ENCODE data around the gene UNC13D.

DNA sequence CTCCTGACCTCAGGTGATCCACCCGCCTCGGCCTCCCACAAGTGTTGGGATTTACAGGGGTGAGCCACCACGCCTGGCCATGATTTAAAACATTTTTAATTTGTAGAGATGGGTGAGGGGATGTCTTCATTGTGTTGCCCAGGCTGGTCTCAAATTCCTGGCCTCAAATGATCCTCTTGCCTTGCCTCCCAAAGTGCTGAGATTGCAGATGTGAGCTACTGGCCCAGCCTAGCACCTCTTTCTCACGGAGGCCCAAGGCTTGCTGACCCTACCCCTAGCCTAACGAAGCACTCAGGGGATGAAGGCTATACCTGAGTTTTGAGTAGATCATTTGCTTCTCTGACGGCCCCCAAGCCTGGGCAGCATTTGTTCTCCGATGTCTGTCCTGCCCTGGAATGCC is 33.0 kb downstream of the UNC13D start:
- TF ChIP-seq TAF1 (IDR thresholded peaks at IDR 0.05; ENCODE audit: borderline replicate concordance, insufficient read depth, low read length), result no peak
- no peak for TF ChIP-seq POLR2AphosphoS5 (IDR thresholded peaks at IDR 0.05; ENCODE audit: low read depth, low read length)
- TF ChIP-seq, protein P1, sequence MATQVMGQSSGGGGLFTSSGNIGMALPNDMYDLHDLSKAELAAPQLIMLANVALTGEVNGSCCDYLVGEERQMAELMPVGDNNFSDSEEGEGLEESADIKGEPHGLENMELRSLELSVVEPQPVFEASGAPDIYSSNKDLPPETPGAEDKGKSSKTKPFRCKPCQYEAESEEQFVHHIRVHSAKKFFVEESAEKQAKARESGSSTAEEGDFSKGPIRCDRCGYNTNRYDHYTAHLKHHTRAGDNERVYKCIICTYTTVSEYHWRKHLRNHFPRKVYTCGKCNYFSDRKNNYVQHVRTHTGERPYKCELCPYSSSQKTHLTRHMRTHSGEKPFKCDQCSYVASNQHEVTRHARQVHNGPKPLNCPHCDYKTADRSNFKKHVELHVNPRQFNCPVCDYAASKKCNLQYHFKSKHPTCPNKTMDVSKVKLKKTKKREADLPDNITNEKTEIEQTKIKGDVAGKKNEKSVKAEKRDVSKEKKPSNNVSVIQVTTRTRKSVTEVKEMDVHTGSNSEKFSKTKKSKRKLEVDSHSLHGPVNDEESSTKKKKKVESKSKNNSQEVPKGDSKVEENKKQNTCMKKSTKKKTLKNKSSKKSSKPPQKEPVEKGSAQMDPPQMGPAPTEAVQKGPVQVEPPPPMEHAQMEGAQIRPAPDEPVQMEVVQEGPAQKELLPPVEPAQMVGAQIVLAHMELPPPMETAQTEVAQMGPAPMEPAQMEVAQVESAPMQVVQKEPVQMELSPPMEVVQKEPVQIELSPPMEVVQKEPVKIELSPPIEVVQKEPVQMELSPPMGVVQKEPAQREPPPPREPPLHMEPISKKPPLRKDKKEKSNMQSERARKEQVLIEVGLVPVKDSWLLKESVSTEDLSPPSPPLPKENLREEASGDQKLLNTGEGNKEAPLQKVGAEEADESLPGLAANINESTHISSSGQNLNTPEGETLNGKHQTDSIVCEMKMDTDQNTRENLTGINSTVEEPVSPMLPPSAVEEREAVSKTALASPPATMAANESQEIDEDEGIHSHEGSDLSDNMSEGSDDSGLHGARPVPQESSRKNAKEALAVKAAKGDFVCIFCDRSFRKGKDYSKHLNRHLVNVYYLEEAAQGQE (IDR thresholded peaks at IDR 0.05; ENCODE audit: insufficient read depth in 1 of 2, low read depth in 2 of 2, low read length in 2 of 2), result no peak
- TF ChIP-seq SIN3A (IDR thresholded peaks at IDR 0.05; ENCODE audit: borderline replicate concordance, insufficient read depth, low read length), result no peak
- no peak for TF ChIP-seq FOXP2 (optimal IDR thresholded peaks at IDR 0.05; ENCODE audit: borderline replicate concordance, extremely low read depth, extremely low read length, insufficient read depth)

Measured in PFSK-1 (cell line).